NCI-H1930 (cell line): ENCODE measurements around the gene TMEM132A.

ENCODE experiments used
- DNase-seq, 2 experiments: peaks; one replicate each; lab custom pipeline; 2025; lab: John Stamatoyannopoulos, UW

The TMEM132A gene

GRCh38 chr11:60921777-60922335, 2.4 kb upstream of the TMEM132A start:
- no peak for DNase-seq

DNA sequence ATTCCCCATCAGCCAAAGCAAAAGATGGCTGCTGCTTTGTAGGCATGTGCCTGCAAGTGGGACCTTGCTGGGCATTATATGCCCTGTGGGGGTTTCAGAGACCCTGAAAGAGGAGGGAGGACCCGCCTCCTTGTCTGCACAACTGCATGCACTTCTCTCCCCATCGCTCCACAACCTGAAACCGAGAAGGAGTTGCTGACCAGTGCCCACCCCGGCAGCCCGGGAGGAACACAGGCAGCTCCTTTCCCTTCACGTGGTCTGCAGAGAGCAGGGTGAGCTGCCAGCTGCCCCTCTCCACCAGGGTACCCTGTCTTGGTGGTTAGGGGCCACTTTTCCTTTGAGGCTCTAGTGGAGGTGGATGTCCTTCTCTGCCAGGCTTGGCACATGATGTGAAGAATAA, 1.4 kb upstream of the TMEM132A start:
- DNase-seq, result no peak

GRCh38 chr11:60923326-60923725, 934 bp upstream of the TMEM132A start:
- DNase-seq, result no peak

GRCh38 chr11:60923800-60924109, 505 bp upstream of the TMEM132A start:
- no peak for DNase-seq

DNA sequence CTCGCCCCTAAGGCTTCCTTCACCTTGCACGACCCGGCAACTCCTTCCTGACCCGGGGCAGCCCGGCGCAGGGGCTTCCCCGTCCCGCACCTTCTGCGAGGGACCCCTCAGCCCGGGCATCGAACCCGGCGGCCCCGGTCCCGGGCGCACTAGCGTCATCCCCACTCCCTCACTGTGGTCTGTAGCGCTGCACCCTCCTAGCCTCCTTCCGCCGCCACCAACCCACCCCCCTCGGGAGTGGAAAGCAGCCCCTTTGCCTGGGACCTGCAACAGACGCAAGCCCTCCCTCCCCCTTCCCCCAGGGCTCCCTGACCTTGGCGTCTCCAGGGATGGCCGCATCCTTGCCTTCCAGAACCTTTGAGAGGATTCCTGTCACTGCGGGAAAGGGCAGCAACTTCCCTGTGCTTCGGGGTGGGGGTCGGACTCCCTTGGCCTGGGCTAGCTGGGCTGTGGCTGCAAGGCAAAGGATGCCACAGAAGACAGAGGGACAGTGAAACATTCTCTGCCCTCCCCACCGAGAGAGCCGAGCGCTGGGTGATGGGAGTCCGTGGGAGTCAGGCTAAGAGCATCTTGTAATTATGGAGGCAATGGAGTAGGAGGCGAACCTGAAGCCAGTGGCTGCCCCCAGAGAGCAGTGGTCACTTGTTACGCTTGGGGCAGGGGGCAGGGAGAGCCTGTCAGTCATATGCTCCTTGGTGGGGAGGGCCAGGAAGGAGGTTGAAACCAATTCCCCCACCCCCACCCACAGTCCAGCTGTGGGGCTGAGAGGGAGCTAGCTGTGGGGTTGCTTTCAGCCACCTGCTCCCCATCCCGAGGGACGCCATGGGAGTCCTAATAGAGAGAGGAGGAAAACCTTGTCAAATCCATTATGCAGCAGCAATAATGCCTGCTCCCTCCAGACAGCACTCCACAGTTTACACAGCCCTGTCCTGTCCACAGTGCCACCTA, 920 bp downstream of the TMEM132A start:
- DNase-seq, result no peak

DNA sequence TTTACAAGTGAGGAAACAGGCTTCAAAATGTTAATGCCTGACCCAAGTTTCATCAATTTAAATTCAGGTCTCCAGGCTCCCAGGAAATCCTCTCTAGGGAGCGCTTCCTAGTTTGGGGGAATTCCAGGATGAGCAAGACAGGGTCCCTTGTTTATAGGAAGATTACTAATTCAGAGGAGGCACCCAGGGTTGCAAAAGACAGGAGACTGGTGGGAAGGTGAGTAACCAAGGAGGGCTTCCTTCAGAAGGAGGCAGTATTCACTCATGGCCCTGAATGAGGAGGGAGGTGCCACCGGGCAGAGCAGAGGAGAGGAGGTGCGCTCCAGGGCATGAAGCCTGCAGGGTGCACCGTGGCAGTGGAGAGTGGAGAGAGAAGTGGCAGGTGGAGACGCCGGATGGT, 1.6 kb downstream of the TMEM132A start:
- DNase-seq, result no peak

GRCh38 chr11:60926500-60926899, 2.2 kb downstream of the TMEM132A start:
- no peak for DNase-seq

DNA sequence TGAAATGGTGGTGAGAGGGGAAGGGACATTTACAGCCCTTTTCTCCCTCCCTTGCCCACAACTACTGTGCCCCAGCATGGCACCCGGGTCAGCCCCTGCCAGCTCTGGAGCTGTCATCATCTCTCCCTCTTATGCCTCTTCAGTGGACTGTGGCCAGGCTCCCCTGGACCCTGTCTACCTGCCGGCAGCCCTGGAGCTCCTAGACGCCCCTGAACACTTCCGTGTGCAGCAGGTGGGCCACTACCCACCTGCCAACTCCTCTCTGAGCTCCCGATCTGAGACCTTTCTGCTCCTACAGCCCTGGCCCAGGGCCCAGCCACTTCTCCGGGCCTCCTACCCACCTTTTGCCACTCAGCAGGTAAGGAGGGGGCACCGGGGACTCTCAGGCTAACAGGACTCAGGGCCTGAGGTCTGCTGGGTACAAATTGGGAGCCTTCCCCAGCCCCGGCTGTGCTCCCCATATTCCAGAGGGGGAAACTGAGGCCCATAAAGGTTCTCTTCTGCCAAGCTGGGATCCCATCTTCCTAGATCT, 2.9 kb downstream of the TMEM132A start:
- DNase-seq, result no peak

- DNase-seq, result no peak
These were observed 3.3 kb downstream of the TMEM132A start for GRCh38 chr11:60927600-60927999.

DNA sequence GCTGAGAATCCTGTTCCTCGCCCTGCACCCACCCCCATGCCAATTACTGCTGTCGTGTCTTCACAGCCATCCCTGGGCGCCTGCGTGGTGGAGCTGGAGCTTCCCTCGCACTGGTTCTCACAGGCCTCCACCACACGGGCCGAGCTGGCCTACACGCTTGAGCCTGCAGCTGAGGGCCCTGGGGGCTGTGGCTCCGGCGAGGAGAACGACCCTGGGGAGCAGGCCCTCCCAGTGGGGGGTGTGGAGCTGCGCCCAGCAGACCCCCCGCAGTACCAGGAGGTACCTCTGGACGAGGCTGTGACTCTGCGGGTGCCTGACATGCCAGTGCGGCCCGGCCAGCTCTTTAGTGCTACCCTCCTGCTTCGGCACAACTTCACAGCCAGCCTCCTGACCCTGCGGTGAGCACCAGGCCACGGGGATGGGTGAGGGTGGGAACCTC, 4.3 kb downstream of the TMEM132A start:
- no peak for DNase-seq

DNA sequence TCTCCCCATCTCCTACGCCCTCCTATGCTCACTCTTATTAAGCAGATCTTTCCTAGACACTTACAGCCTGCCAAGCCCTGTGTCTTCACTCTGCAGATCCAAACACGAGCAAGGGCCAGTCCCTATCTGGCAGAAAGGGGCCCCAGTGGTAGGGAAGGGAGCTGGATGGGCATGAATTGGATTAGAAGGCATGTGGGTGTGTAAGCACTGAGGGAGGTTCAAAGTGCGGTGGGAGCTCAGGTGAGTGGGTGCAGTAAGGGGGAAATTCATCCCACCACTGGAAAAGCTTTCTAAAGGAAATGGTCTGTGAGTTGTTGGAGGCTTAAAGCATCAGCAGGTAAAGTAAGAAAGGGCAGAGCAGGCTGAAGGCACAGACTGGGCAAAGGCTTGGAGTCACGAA, 5.5 kb downstream of the TMEM132A start:
- DNase-seq, result no peak

DNA sequence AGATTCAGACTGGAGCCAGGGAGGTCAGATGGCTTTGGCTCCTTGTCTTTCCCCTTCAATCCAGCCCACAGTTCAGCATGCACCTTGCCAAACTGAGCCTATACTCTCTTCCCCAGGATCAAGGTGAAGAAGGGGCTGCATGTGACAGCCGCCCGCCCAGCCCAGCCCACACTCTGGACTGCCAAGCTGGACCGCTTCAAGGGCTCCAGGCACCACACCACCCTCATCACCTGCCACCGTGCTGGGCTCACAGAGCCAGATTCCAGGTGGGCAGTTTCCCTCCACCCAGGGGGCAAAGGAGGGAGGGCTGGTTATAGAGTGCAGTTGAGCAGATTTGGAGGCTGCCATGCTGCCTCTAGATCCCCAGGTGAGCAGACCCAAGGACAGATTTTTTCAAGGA, 6.1 kb downstream of the TMEM132A start:
- no peak for DNase-seq

DNA sequence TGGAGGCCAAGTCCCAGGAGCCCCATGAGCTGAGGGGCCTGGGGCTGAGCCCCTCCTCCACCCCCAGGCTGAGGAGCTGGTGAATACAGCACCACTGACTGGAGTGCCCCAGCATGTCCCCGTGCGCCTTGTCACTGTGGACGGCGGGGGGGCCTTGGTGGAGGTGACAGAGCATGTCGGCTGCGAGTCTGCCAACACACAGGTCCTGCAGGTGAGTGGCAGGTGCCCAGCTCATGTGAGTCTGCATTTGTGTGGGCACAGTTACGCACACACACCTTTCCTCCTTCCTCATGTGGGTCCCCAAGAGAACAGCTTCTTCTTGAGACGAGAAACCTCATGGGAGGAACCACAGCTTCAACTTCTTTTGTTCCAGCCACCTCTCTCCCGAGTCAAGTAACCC, 7.7 kb downstream of the TMEM132A start:
- no peak for DNase-seq

GRCh38 chr11:60932605-60933356, 8.5 kb downstream of the TMEM132A start:
- no peak for DNase-seq

DNA sequence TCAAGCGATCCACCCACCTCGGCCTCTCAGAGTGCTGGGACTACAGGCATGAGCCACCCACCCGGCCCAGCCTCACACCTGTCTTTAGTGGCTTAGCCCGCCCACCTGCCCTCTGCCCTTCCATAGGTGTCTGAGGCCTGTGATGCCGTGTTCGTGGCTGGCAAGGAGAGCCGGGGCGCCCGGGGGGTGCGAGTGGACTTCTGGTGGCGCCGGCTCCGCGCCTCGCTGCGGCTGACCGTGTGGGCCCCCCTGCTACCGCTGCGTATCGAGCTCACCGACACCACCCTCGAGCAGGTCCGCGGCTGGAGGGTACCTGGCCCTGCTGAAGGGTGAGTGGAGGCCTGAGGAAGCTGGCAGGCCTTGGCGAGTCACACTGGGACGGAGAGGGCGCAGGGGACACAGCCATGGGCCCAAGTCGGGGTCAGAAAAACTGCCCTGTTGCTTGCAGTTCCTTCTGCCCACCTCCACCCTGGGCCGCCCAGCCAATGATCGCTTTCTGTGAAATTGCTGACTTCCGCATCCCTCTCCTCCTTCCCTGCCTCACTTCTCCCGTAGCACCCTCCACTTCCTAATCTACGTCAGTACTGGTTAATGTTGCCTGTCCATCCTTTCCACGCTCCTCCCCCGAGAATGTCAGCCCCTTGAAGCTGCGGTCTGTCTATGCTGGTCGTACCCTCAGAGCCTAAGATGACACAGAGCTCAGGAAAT, 9.3 kb downstream of the TMEM132A start:
- no peak for DNase-seq

DNA sequence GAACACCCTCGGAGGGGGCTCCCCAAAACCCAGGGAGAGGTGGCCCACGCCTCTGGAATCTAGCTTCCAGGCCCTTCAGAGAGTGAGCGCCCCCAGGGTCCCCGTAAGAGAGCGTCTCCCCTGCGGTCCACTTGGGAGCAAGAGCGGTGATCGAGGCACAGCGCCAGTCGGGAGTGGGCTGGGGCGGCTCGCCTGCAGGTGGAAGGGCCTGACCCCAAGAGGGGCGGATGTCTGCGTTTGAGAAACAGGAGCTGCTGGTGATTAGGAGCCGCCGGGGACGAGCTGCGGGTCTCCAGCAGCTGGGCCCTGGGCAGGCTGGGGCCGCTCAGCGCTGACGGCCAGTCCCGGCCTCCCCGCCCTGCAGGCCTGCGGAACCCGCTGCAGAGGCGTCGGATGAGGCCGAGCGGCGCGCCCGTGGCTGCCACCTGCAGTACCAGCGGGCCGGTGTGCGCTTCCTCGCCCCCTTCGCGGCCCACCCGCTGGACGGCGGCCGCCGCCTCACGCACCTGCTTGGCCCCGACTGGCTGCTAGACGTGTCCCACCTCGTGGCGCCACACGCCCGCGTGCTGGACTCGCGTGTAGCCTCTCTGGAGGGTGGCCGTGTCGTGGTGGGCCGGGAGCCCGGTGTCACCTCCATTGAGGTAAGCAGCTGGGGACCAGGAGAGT, 10.0 kb downstream of the TMEM132A start:
- no peak for DNase-seq

DNA sequence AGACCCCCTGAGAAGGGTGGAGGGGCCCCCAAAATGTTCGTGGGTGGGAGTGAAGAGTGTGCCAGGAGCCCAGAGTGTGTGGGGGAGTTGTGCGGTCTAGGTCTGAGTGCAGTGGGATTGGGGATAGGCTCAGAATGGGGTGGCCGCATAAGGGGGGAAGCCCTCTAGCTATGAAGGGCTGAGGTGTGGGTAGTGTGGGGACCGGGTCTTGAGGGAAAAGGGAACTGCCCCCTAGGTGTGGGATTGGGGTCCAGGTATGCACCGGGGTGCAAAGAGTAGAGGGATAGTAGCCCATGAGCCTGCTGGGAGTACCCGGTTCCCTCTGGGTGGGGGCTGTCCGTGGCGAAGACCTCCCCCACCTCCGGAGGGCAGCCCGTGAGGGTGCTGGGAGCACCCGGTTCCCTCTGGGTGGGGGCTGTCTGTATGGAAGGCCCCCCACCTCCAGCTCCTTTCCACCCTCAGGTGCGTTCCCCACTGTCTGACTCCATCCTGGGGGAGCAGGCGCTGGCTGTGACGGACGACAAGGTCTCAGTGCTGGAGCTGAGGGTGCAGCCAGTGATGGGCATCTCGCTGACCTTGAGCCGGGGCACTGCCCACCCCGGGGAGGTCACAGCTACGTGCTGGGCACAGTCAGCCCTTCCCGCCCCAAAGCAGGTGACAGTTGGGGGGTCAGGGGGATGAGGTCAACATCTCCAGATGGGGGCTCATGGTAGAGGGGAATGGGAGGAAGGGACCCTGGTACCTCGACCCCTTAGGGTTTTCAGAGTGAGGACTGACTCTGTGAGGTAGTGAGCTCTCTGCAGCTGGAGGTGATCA, 10.7 kb downstream of the TMEM132A start:
- DNase-seq, result no peak

DNA sequence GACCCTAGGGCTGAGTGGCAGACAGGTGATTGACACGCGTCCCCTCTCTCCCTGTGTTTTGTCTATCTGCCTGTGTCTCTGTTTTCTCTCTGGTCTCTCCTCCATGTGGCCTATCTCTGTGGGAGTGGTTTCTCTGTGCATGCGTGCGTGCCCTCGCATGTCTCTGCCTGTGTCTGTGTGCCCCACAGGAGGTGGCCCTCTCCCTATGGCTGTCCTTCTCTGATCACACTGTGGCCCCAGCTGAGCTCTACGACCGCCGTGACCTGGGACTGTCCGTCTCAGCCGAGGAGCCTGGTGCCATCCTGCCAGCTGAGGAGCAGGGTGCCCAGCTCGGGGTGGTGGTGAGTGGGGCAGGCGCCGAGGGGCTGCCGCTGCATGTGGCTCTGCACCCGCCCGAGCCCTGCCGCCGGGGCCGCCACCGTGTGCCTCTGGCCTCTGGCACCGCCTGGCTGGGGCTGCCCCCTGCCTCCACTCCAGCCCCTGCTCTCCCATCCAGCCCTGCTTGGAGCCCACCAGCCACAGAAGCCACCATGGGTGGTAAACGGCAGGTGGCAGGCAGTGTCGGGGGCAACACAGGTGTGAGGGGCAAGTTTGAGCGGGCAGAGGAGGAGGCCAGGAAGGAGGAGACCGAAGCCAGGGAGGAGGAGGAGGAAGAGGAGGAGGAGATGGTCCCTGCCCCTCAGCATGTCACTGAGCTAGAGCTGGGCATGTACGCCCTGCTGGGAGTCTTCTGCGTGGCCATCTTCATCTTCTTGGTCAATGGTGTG, 11.6 kb downstream of the TMEM132A start:
- no peak for DNase-seq

GRCh38 chr11:60936467-60937143, 12.3 kb downstream of the TMEM132A start:
- no peak for DNase-seq
